Natural killer cell (primary cell): ENCODE data around the gene CHST11. TPM values are rescaled to one million over a fixed set of nuclear protein-coding genes. Genes with fewer than 3 reads are reported as not detected.

Source experiments
- ATAC-seq, 3 donors: fragments of 150-1000 bp in 2 of 3; fragments of 200-7000 bp in 1 of 3; cut with Tn5 transposase; 1 replicate in 1 of 3; 2 replicates in 2 of 3; pipeline ENCODE4 v1.10.0; 2021; ENCODE audit warnings: mild to moderate bottlenecking in 2 of 3, moderate library complexity in 2 of 3
- DNase-seq, 2 donors: peaks; one replicate each; pipeline versions ENCODE4 v3.0.0 to v3.0.0-alpha.2; 2013 to 2021; ENCODE audit warnings: mixed read lengths in 1 of 2
- H3K27ac ChIP-seq: one replicate; pipeline ENCODE4 v1.5.1; 2013; ENCODE audit warnings: mild to moderate bottlenecking, low read length
- H3K27me3 ChIP-seq: one replicate; pipeline ENCODE4 v1.6.1; 2013; ENCODE audit warnings: low read length; ENCODE audit not compliant: control insufficient read depth, insufficient read depth
- H3K36me3 ChIP-seq: one replicate; pipeline ENCODE4 v1.6.1; 2013; ENCODE audit warnings: low read length; ENCODE audit not compliant: control insufficient read depth, insufficient read depth
- H3K4me1 ChIP-seq: one replicate; pipeline ENCODE4 v1.6.1; 2013; ENCODE audit warnings: low read length; ENCODE audit not compliant: control insufficient read depth, insufficient read depth
- H3K4me3 ChIP-seq: one replicate; pipeline ENCODE4 v1.5.1; 2013; ENCODE audit warnings: low read length
- H3K9me3 ChIP-seq: one replicate; pipeline ENCODE4 v1.6.1; 2013; ENCODE audit warnings: low read length; ENCODE audit not compliant: control insufficient read depth, insufficient read depth
- H3K27ac Mint-ChIP-seq, 2 donors: one replicate each; pipeline ENCODE4 v1.8.0; 2022; ENCODE audit warnings: mild to moderate bottlenecking in 2 of 2, mixed read lengths in 2 of 2, moderate library complexity in 1 of 2
- H3K27me3 Mint-ChIP-seq, 2 donors: one replicate each; pipeline ENCODE4 v1.8.0; 2022; ENCODE audit warnings: low read depth in 2 of 2, mixed read lengths in 2 of 2
- H3K36me3 Mint-ChIP-seq: one replicate; pipeline ENCODE4 v1.8.0; 2022; ENCODE audit warnings: mixed read lengths
- H3K4me1 Mint-ChIP-seq, 2 donors: one replicate each; pipeline ENCODE4 v1.8.0; 2022; ENCODE audit warnings: mixed read lengths in 2 of 2
- H3K4me3 Mint-ChIP-seq: one replicate; pipeline ENCODE4 v1.8.0; 2022; ENCODE audit warnings: mild to moderate bottlenecking, moderate library complexity, mixed read lengths
- H3K9me3 Mint-ChIP-seq, 2 donors: one replicate each; pipeline ENCODE4 v1.8.0; 2022; ENCODE audit warnings: mixed read lengths in 2 of 2
- WGBS: methylation state at CpG from one replicate; pipeline ENCODE4 v1.1.7; 2013; ENCODE audit warnings: missing lambda C conversion rate; ENCODE audit not compliant: insufficient coverage; 5-methylcytosine and 5-hydroxymethylcytosine counted together
- intact Hi-C: fragments of 100-400 bp; cut with micrococcal nuclease; formaldehyde crosslinking; loops from one replicate; pipeline ENCODE4 v1.14.2; 2022
- total RNA-seq, 4 donors: library from RNA; stranded (reverse); fragments of 120-200 nt in 1 of 4; gene quantifications; one replicate each; pipeline versions ENCODE4 v1.2.3 to v1.2.4, GENCODE V29; 2013 to 2022
- TF ChIP-seq, protein P1 (sequence below): fragments of 200-600 bp; IDR thresholded peaks from one replicate; pipeline ENCODE4 v1.8.0; 2022; ENCODE audit warnings: antibody characterized with exemption

The CHST11 gene
- total RNA-seq, 3 donors from 2014 or later (not counting 1 experiment from before 2014, with no cell fraction given) = 85.3 to 118 (median 96.1) TPM

DNA sequence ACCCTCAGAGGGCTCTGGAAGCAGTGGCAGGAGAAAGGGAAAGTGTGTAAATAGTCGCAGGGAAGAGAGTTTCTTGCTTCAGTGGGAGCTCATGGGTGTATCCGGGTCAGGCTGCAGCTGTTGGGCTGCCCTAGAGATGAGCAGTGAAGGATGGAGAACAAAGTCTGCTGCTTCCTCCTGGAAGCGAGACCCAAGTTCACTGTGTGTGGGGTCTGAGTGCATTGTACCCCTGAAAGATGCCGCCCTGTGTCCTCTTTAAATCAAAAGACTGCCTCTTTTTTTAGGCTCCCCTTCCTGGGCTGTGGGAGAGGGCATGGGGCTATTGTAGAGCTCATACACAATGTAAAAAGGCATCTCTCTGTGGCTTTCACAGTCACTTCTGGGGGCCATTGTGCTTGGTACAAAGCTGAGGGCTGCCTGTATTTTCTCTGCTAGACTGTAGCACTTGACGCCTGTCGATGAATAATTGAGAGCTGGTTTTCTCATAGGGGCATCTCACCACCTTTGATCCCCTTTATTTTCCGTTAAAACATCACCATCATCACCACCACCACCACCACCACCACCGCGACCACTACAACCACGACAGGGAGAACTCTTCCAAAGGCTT, 16.7 kb downstream of the CHST11 start:
- Histone ChIP-seq H3K27ac (peak overlapping the region; percentile 62), H3K9me3 (no peaks in the 10 kb centered on the region), H3K4me3 (peak overlapping the region; percentile 0), H3K27me3 (no peaks in the 10 kb centered on the region), H3K36me3 (no peaks in the 10 kb centered on the region), H3K4me1 (peaks cover 62% of the 10 kb centered on the region)
- Mint-ChIP-seq H3K36me3 (no peaks in the 10 kb centered on the region), H3K4me3 (peak overlapping the region; percentile 84), H3K27ac (peak overlapping the region; percentile 91 to 93), H3K27me3 (no peaks in the 10 kb centered on the region), H3K9me3 (no peaks in the 10 kb centered on the region), H3K4me1 (peaks cover 83 to 86% of the 10 kb centered on the region in 2 donors)
- DNase-seq (no peak), ATAC-seq (peak; percentile 46 to 53 (median 46))
- intact Hi-C loops = loop anchor here (2.0 kb wide), 1 partner anchor 15 kb away; no protein-coding TSS in a partner anchor
- 20% methylated on average over 6 of the region's 10 CpGs for WGBS
- TF ChIP-seq, protein P1, sequence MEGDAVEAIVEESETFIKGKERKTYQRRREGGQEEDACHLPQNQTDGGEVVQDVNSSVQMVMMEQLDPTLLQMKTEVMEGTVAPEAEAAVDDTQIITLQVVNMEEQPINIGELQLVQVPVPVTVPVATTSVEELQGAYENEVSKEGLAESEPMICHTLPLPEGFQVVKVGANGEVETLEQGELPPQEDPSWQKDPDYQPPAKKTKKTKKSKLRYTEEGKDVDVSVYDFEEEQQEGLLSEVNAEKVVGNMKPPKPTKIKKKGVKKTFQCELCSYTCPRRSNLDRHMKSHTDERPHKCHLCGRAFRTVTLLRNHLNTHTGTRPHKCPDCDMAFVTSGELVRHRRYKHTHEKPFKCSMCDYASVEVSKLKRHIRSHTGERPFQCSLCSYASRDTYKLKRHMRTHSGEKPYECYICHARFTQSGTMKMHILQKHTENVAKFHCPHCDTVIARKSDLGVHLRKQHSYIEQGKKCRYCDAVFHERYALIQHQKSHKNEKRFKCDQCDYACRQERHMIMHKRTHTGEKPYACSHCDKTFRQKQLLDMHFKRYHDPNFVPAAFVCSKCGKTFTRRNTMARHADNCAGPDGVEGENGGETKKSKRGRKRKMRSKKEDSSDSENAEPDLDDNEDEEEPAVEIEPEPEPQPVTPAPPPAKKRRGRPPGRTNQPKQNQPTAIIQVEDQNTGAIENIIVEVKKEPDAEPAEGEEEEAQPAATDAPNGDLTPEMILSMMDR = no peak

DNA sequence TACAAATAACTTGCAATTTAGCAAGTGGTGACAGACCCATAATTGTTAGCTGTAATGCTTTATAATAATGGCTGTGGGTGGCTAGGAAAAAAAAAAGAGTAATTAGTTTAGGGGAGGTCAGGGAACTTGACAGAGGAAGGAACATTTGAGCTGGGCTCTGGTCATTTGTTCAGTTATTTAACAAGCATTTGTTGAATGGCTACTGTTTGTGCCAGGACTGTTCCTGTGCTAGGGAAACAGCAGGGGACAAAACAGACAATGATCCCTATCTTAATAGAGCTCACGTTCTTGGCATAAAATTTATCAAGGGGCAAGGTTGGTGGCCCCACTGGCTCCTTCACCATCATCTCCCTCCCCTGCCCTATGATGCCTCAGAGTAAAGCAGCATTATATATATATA, 18.5 kb downstream of the CHST11 start:
- Mint-ChIP-seq H3K36me3 (no peaks in the 10 kb centered on the region), H3K27me3 (no peaks in the 10 kb centered on the region), H3K4me3 (no peak overlapping the region), H3K4me1 (peaks cover 82 to 87% of the 10 kb centered on the region in 2 donors), H3K9me3 (no peaks in the 10 kb centered on the region), H3K27ac (peak overlapping the region; percentile 71 to 91)
- WGBS = 67% methylated on average over 1 of the region's 1 CpG
- intact Hi-C loops = no loop called here
- Histone ChIP-seq H3K27ac (no peak overlapping the region), H3K4me3 (no peak overlapping the region), H3K27me3 (no peaks in the 10 kb centered on the region), H3K4me1 (peaks cover 64% of the 10 kb centered on the region), H3K36me3 (no peaks in the 10 kb centered on the region), H3K9me3 (no peaks in the 10 kb centered on the region)
- ATAC-seq = no peak
- TF ChIP-seq, protein P1 = no peak
- no peak for DNase-seq

DNA sequence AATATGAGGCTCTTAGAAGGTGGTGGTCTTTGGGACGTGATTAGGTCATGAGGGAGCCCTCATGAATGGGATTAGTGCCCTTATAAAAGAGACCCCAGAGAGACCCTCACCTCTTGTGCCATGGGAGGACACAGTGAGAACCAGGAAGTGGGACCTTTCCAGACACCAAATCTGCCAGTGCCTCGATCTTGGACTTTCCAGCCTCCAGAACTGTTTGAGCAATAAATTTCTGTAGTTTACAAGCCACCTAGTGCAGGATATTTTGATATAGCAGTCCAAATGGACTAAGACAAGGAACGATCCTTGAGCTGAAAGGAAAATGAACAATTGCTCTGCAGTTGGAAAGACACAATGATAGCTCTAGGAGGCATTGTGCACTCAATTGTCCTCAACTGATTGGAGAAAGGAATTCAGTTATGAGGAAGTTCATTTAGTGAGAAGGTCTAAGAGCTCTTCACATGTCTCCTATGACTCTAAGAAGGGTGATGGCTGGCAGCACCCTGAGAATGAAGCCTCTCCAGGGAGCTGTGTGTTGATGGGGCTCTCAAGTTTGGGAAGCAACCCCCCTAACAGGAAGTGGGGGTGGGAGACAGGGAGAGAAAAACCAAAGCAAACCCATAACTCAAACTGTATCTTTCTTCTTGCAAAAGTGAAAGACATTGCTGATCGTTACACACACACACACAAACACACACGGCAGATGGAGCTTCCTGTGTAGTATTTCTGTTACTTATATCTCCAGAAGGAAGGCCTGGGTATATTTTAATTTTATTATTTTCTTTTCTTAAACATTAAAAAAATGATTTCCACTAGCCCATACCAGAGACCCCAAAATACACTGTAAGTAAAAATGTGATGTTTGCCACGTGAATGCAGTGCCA, 21.0 kb downstream of the CHST11 start:
- no peaks in the 10 kb centered on the region for H3K9me3 ChIP-seq
- Mint-ChIP-seq H3K27ac (peak overlapping the region; percentile 92 to 98), H3K4me3 (peak overlapping the region; percentile 92), H3K4me1 (peaks cover 86 to 87% of the 10 kb centered on the region in 2 donors), H3K36me3 (no peaks in the 10 kb centered on the region), H3K9me3 (no peaks in the 10 kb centered on the region), H3K27me3 (no peaks in the 10 kb centered on the region)
- H3K4me3 ChIP-seq = peak overlapping the region; percentile 23
- H3K36me3 ChIP-seq = no peaks in the 10 kb centered on the region
- no peaks in the 10 kb centered on the region for H3K27me3 ChIP-seq
- 50% methylated on average over 4 of the region's 6 CpGs for WGBS
- TF ChIP-seq, protein P1 = no peak
- peaks cover 76% of the 10 kb centered on the region for H3K4me1 ChIP-seq
- peak; percentile 24 to 53 (median 34) for ATAC-seq
- intact Hi-C loops = loop anchor here (1.0 to 2.0 kb wide), 2 partner anchors 8 to 15 kb away; no protein-coding TSS in a partner anchor
- peak overlapping the region; percentile 80 for H3K27ac ChIP-seq
- peak in 1 of 2 donors; percentile 49 for DNase-seq
